Measurements from ENCODE around the gene NRXN3. TPM values are rescaled to one million over a fixed set of nuclear protein-coding genes. Genes with fewer than 3 reads are reported as not detected.

Gene NRXN3
- total and polyA plus RNA-seq, 2 experiments from 2014 or later = 5.7 to 7.1 TPM

GRCh38 chr14:79246173-79246572, 1076.0 kb downstream of the NRXN3 start:
- Histone ChIP-seq H3K4me2 (no peak overlapping the region), H2AFZ (no peak overlapping the region), H4K20me1 (ENCODE audit: insufficient read depth, poor library complexity, severe bottlenecking) (no peaks in the 10 kb centered on the region), H3K27ac (no peak overlapping the region), H3K79me2 (no peaks in the 10 kb centered on the region), H3K9me3 (ENCODE audit: low read depth) (no peaks in the 10 kb centered on the region), H3K27me3 (peaks cover 6% of the 10 kb centered on the region), H3K4me3 (no peak overlapping the region), H3K4me1 (ENCODE audit: insufficient read depth) (no peaks in the 10 kb centered on the region), H3K36me3 (replicated peaks; ENCODE audit: insufficient read depth, low read depth) (no peaks in the 10 kb centered on the region), H3K9me2 (replicated peaks; ENCODE audit: insufficient read depth) (no peaks in the 10 kb centered on the region)
- TF ChIP-seq EZH2phosphoT487 (IDR thresholded peaks at IDR 0.05; ENCODE audit: low read depth, severe bottlenecking, unreplicated experiment) (no peak), EZH2 (IDR thresholded peaks at IDR 0.05; ENCODE audit: borderline replicate concordance) (no peak)
- TF ChIP-seq, protein P1, sequence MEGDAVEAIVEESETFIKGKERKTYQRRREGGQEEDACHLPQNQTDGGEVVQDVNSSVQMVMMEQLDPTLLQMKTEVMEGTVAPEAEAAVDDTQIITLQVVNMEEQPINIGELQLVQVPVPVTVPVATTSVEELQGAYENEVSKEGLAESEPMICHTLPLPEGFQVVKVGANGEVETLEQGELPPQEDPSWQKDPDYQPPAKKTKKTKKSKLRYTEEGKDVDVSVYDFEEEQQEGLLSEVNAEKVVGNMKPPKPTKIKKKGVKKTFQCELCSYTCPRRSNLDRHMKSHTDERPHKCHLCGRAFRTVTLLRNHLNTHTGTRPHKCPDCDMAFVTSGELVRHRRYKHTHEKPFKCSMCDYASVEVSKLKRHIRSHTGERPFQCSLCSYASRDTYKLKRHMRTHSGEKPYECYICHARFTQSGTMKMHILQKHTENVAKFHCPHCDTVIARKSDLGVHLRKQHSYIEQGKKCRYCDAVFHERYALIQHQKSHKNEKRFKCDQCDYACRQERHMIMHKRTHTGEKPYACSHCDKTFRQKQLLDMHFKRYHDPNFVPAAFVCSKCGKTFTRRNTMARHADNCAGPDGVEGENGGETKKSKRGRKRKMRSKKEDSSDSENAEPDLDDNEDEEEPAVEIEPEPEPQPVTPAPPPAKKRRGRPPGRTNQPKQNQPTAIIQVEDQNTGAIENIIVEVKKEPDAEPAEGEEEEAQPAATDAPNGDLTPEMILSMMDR (IDR thresholded peaks at IDR 0.05; ENCODE audit: poor library complexity) = no peak
- no peak for DNase-seq (ENCODE audit: low spot score)
- 67% methylated on average over 3 of the region's 3 CpGs for WGBS (ENCODE audit: low lambda C conversion rate, missing lambda C conversion rate)

DNA sequence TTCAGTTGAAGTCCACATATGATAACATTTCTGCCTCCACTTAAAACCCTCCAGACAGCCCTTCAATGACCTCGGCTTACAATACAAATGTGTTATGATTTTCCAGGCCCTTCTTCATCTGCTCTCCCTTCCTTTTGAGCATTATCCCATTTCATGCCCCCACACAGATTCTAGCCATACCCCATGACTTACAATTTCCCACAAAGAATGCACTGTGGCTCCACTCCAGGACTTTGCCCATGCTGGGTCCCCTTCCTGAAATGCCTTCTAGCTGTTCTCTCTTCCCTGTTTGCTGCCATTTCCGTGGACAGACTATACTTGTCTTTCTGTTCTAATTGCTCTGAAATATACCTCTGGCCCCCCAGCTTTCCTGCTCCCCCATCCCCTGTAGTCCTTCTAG, 1078.0 kb downstream of the NRXN3 start:
- Histone ChIP-seq H3K36me3 (replicated peaks; ENCODE audit: insufficient read depth, low read depth) (no peaks in the 10 kb centered on the region), H3K4me3 (no peak overlapping the region), H3K27ac (no peak overlapping the region), H3K4me1 (ENCODE audit: insufficient read depth) (no peaks in the 10 kb centered on the region), H3K9me3 (ENCODE audit: low read depth) (no peaks in the 10 kb centered on the region), H3K4me2 (no peak overlapping the region), H3K9me2 (replicated peaks; ENCODE audit: insufficient read depth) (no peaks in the 10 kb centered on the region), H3K79me2 (no peaks in the 10 kb centered on the region), H2AFZ (no peak overlapping the region), H3K27me3 (peaks cover 6% of the 10 kb centered on the region), H4K20me1 (ENCODE audit: insufficient read depth, poor library complexity, severe bottlenecking) (no peaks in the 10 kb centered on the region)
- DNase-seq (ENCODE audit: low spot score) = no peak
- 85% methylated on average over 2 of the region's 2 CpGs for WGBS (ENCODE audit: low lambda C conversion rate, missing lambda C conversion rate)
- TF ChIP-seq EZH2 (IDR thresholded peaks at IDR 0.05; ENCODE audit: borderline replicate concordance) (no peak), EZH2phosphoT487 (IDR thresholded peaks at IDR 0.05; ENCODE audit: low read depth, severe bottlenecking, unreplicated experiment) (no peak)
- TF ChIP-seq, protein P1 (IDR thresholded peaks at IDR 0.05; ENCODE audit: poor library complexity) = no peak

DNA sequence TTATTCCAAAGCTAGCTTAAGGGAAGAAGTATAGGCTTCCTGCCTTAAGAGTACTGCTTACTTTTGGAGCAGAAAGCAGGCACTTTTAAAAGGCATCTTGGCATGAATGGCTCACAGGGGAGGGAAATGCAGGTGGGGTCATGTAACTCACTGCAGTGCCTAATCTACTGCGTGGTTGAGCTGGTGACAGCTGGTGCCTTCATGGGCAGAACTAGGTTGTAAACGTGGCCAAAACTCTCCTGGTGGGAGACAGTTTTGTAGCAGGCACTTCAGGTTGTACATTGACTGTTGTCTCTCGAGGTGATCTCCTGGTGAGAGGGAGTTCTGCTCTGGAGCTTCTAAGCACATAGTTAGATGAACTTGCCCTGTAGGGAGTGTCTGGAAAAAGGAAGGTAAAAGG, 1078.6 kb downstream of the NRXN3 start:
- Histone ChIP-seq H3K4me3 (no peak overlapping the region), H3K79me2 (no peaks in the 10 kb centered on the region), H3K36me3 (replicated peaks; ENCODE audit: insufficient read depth, low read depth) (no peaks in the 10 kb centered on the region), H3K9me2 (replicated peaks; ENCODE audit: insufficient read depth) (no peaks in the 10 kb centered on the region), H3K27ac (no peak overlapping the region), H3K4me1 (ENCODE audit: insufficient read depth) (no peaks in the 10 kb centered on the region), H2AFZ (no peak overlapping the region), H3K9me3 (ENCODE audit: low read depth) (no peaks in the 10 kb centered on the region), H3K27me3 (peaks cover 6% of the 10 kb centered on the region), H4K20me1 (ENCODE audit: insufficient read depth, poor library complexity, severe bottlenecking) (no peaks in the 10 kb centered on the region), H3K4me2 (no peak overlapping the region)
- 55% methylated on average over 3 of the region's 3 CpGs for WGBS (ENCODE audit: low lambda C conversion rate, missing lambda C conversion rate)
- no peak for DNase-seq (ENCODE audit: low spot score)
- no peak for TF ChIP-seq EZH2 (IDR thresholded peaks at IDR 0.05; ENCODE audit: borderline replicate concordance)
- TF ChIP-seq EZH2phosphoT487 (IDR thresholded peaks at IDR 0.05; ENCODE audit: low read depth, severe bottlenecking, unreplicated experiment) = no peak
- TF ChIP-seq, protein P1 (IDR thresholded peaks at IDR 0.05; ENCODE audit: poor library complexity) = no peak

GRCh38 chr14:79251278-79251677, 1081.1 kb downstream of the NRXN3 start:
- Histone ChIP-seq H3K27ac (no peak overlapping the region), H3K4me1 (ENCODE audit: insufficient read depth) (no peaks in the 10 kb centered on the region), H3K4me2 (no peak overlapping the region), H3K9me3 (ENCODE audit: low read depth) (no peaks in the 10 kb centered on the region), H3K36me3 (replicated peaks; ENCODE audit: insufficient read depth, low read depth) (no peaks in the 10 kb centered on the region), H3K27me3 (no peaks in the 10 kb centered on the region), H4K20me1 (ENCODE audit: insufficient read depth, poor library complexity, severe bottlenecking) (no peaks in the 10 kb centered on the region), H2AFZ (no peak overlapping the region), H3K9me2 (replicated peaks; ENCODE audit: insufficient read depth) (no peaks in the 10 kb centered on the region), H3K79me2 (no peaks in the 10 kb centered on the region), H3K4me3 (no peak overlapping the region)
- TF ChIP-seq EZH2phosphoT487 (IDR thresholded peaks at IDR 0.05; ENCODE audit: low read depth, severe bottlenecking, unreplicated experiment) = no peak
- no peak for TF ChIP-seq EZH2 (IDR thresholded peaks at IDR 0.05; ENCODE audit: borderline replicate concordance)
- TF ChIP-seq, protein P1 (IDR thresholded peaks at IDR 0.05; ENCODE audit: poor library complexity) = no peak
- WGBS (ENCODE audit: low lambda C conversion rate, missing lambda C conversion rate) = 85% methylated on average over 4 of the region's 4 CpGs
- DNase-seq (ENCODE audit: low spot score) = no peak
